Panc1 (cell line): ENCODE measurements around the gene CRYBA1. TPM values are rescaled to one million over a fixed set of nuclear protein-coding genes. Genes with fewer than 3 reads are reported as not detected.

Experiments used
- ATAC-seq: fragments of 200-7000 bp; cut with Tn5 transposase; 2 replicates; pipeline ENCODE4 v1.9.1; 2020; ENCODE audit warnings: mild to moderate bottlenecking, moderate library complexity
- BruUV-seq: library from RNA; stranded (reverse); fragments of 400-500 nt; replicated peaks from 2 replicates; lab custom pipeline; 2021; lab: Mats Ljungman, UMichigan
- CTCF ChIA-PET: fragments of 300-600 bp; sonication (Branson Sonifier 250); formaldehyde crosslinking; loops from one replicate; lab custom pipeline; 2022; ENCODE audit warnings: antibody characterized with exemption; lab: Charles Lee
- POLR2A ChIA-PET: fragments of 300-600 bp; sonication (Branson Sonifier 250); formaldehyde crosslinking; loops from one replicate; lab custom pipeline; 2022; ENCODE audit warnings: antibody characterized with exemption; lab: Charles Lee
- DNase-seq: peaks from one replicate; pipeline ENCODE4 v3.0.0-alpha.2; 2010; ENCODE audit warnings: low read depth, low spot score
- H3K27ac ChIP-seq: 2 replicates; pipeline ENCODE4 v1.5.1; 2011; ENCODE audit warnings: mild to moderate bottlenecking, low read length, inconsistent platforms
- H3K27me3 ChIP-seq: fragments of 200-500 bp; sonication (Bioruptor generic); 2 replicates; pipeline ENCODE4 v1.6.0; 2014; ENCODE audit warnings: low read length, inconsistent platforms; ENCODE audit not compliant: control insufficient read depth, insufficient read depth
- H3K36me3 ChIP-seq: fragments of 200-500 bp; sonication (Bioruptor generic); 2 replicates; pipeline ENCODE4 v1.5.1; 2014; ENCODE audit warnings: inconsistent platforms, mild to moderate bottlenecking, low read length, moderate library complexity; ENCODE audit not compliant: control insufficient read depth, insufficient read depth
- H3K4me1 ChIP-seq: 2 replicates; pipeline ENCODE4 v1.5.1; 2011; ENCODE audit warnings: inconsistent platforms, mild to moderate bottlenecking, low read length, moderate library complexity; ENCODE audit not compliant: control insufficient read depth, insufficient read depth
- H3K4me3 ChIP-seq, 2 experiments: 2 replicates each; pipeline ENCODE4 v1.5.1; 2011 to 2012; ENCODE audit warnings: low read depth in 2 of 2, low read length in 2 of 2, mild to moderate bottlenecking in 2 of 2, inconsistent platforms in 1 of 2, moderate library complexity in 1 of 2
- H3K9me3 ChIP-seq: fragments of 200-500 bp; sonication (Bioruptor generic); 2 replicates; pipeline ENCODE4 v1.5.1; 2014; ENCODE audit warnings: low read depth, mild to moderate bottlenecking, inconsistent platforms, low read length, moderate library complexity; ENCODE audit not compliant: control insufficient read depth, insufficient read depth
- CTCF ChIP-seq: fragments of 450-650 bp; IDR thresholded peaks from 2 replicates; pipeline ENCODE4 v1.5.1; 2017; ENCODE audit warnings: mild to moderate bottlenecking
- POLR2AphosphoS5 ChIP-seq: IDR thresholded peaks from 2 replicates; pipeline ENCODE4 v1.6.1; 2012; ENCODE audit warnings: mild to moderate bottlenecking, low read depth, low read length, moderate library complexity
- REST ChIP-seq, 2 experiments: IDR thresholded peaks; 2 replicates each; pipeline ENCODE4 v1.6.1; 2011 to 2012; ENCODE audit warnings: low read depth in 2 of 2, control low read depth in 1 of 2, low read length in 1 of 2, mild to moderate bottlenecking in 1 of 2, moderate library complexity in 1 of 2; ENCODE audit not compliant: insufficient read depth in 1 of 2
- SIN3A ChIP-seq: IDR thresholded peaks from 2 replicates; pipeline ENCODE4 v1.6.1; 2012; ENCODE audit warnings: low read depth, mild to moderate bottlenecking, low read length, moderate library complexity, borderline replicate concordance; ENCODE audit not compliant: insufficient read depth
- TCF7L2 ChIP-seq: IDR thresholded peaks from 2 replicates; pipeline ENCODE4 v1.6.1; 2011; ENCODE audit warnings: mild to moderate bottlenecking, low read depth, low read length, inconsistent platforms
- in situ Hi-C: cut with HindIII; loops from 2 replicates; pipeline ENCODE4 v1.10.0; 2016; ENCODE audit warnings: low sequenced_read_pairs, low pct_unique_long_range_greater_than_20kb
- intact Hi-C: fragments of 100-400 bp; cut with micrococcal nuclease; formaldehyde crosslinking; loops from one replicate; pipeline ENCODE4 v1.10.0; 2022; ENCODE audit not compliant: unreplicated experiment
- total RNA-seq: library from RNA; stranded (reverse); gene quantifications from one replicate; pipeline ENCODE4 v1.2.1, GENCODE V29; 2021; ENCODE audit not compliant: unreplicated experiment

The CRYBA1 gene
- total RNA-seq, 1 experiment from 2014 or later = not detected

GRCh38 chr17:29289852-29290251 is 43.2 kb downstream of the CRYBA1 start:
- Histone ChIP-seq H3K9me3 (no peaks in the 10 kb centered on the region), H3K4me1 (peaks cover 32% of the 10 kb centered on the region; the same call in 1 of the 2 replicates), H3K27me3 (no peaks in the 10 kb centered on the region), H3K27ac (no peak overlapping the region), H3K36me3 (peaks cover 40% of the 10 kb centered on the region), H3K4me3 (no peak overlapping the region)
- BruUV-seq = no TSS peak
- TF ChIP-seq SIN3A = no peak
- no peak for TF ChIP-seq CTCF
- TF ChIP-seq REST (IDR thresholded peaks at IDR 0.05; ENCODE audit: insufficient read depth in 1 of 2, low read depth in 2 of 2, low read length in 1 of 2) = no peak
- TF ChIP-seq TCF7L2 = no peak
- TF ChIP-seq POLR2AphosphoS5 = no peak
- ChIA-PET CTCF (interaction anchor here (0.5 to 1.5 kb wide), 2 partner anchors 110 to 263 kb away, joined by 4 to 7 read pairs; partner anchors contain the start of gene MYO18A), POLR2A (no interaction called here)
- DNase-seq = no peak
- ATAC-seq = no peak
- in situ Hi-C loops = no loop called here
- intact Hi-C loops = loop anchor here (5.0 kb wide), 1 partner anchor 102 kb away; the partner anchor contains the start of gene TAOK1

- Histone ChIP-seq H3K9me3 (no peaks in the 10 kb centered on the region), H3K4me3 (peak overlapping the region; percentile 85 to 96), H3K36me3 (peaks cover 32% of the 10 kb centered on the region), H3K27me3 (no peaks in the 10 kb centered on the region), H3K4me1 (peaks cover 28% of the 10 kb centered on the region; the same call in 1 of the 2 replicates), H3K27ac (peak overlapping the region; percentile 97)
- CTCF ChIA-PET = interaction anchor here (0.5 to 1.5 kb wide), 10 partner anchors 25 to 301 kb away, joined by 3 to 10 read pairs (median 4); partner anchors contain the start of genes CRYBA1 and MYO18A
- TF ChIP-seq POLR2AphosphoS5 (0 out of 2 replicates have a peak, but pooled peaks have one; percentile 15), TCF7L2 (no peak), REST (IDR thresholded peaks at IDR 0.05; ENCODE audit: insufficient read depth in 1 of 2, low read depth in 2 of 2, low read length in 1 of 2) (no peak), CTCF (peak; percentile 70; the same call in 1 of the 2 replicates)
- DNase-seq (peak; percentile 51), ATAC-seq (no peak)
- BruUV-seq = TSS peak; percentile 59
- intact Hi-C loops (loop anchor here (5.0 kb wide), 1 partner anchor 101 kb away; the partner anchor contains the start of gene TAOK1), in situ Hi-C loops (no loop called here)
- POLR2A ChIA-PET = interaction anchor here (0.6 kb wide), 1 partner anchor 467 kb away, joined by 4 read pairs; no protein-coding TSS in a partner anchor
Observed at GRCh38 chr17:29291163-29291752, 44.6 kb downstream of the CRYBA1 start.
